Breast epithelium (tissue), 3 donors: ENCODE results near the gene DACH1.

ENCODE experiments used
- POLR2A ChIP-seq: fragments of 450-650 bp; IDR thresholded peaks from one replicate; pipeline ENCODE4 v1.6.1; 2016; ENCODE audit warnings: antibody characterized with exemption, mild to moderate bottlenecking, moderate library complexity
- POLR2AphosphoS5 ChIP-seq, 3 donors: sonication (generic); formaldehyde crosslinking; IDR thresholded peaks; one replicate each; pipeline ENCODE4 v1.6.1; 2017; ENCODE audit warnings: antibody characterized with exemption in 3 of 3
- TF ChIP-seq, protein P1 (sequence below), 3 donors: fragments of 450-650 bp; IDR thresholded peaks; one replicate each; pipeline ENCODE4 v1.5.1; 2016 to 2017; ENCODE audit warnings: antibody characterized with exemption in 3 of 3, mild to moderate bottlenecking in 3 of 3, moderate library complexity in 3 of 3

DNA sequence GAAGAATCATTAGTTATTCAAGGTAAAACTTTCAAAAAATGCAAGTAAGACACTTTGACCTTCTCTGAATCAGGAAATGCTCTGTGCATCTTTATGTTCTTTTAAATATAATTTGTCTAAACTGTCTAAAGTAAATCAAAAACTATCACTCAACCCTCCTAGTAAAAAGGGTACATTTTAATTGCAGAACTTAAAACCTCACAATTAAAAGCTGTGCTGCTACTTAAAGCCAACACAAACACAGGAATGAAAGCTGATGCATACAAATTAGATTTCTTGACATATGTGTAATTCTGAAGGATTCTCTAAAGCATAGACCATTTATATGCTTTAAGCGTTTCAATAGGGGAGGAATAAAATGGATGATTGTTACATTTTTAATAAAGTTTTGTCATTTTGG, 58.3 kb downstream of the DACH1 start:
- TF ChIP-seq, protein P1, sequence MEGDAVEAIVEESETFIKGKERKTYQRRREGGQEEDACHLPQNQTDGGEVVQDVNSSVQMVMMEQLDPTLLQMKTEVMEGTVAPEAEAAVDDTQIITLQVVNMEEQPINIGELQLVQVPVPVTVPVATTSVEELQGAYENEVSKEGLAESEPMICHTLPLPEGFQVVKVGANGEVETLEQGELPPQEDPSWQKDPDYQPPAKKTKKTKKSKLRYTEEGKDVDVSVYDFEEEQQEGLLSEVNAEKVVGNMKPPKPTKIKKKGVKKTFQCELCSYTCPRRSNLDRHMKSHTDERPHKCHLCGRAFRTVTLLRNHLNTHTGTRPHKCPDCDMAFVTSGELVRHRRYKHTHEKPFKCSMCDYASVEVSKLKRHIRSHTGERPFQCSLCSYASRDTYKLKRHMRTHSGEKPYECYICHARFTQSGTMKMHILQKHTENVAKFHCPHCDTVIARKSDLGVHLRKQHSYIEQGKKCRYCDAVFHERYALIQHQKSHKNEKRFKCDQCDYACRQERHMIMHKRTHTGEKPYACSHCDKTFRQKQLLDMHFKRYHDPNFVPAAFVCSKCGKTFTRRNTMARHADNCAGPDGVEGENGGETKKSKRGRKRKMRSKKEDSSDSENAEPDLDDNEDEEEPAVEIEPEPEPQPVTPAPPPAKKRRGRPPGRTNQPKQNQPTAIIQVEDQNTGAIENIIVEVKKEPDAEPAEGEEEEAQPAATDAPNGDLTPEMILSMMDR (IDR thresholded peaks at IDR 0.05) = no peak
- TF ChIP-seq POLR2A (no peak), POLR2AphosphoS5 (IDR thresholded peaks at IDR 0.05) (no peak)
